Trophoblast cell (in vitro differentiated cells and primary cell): ENCODE measurements around the gene TNFRSF25.

Experiments used
- DNase-seq, 2 donors: peaks; one replicate each; pipeline ENCODE4 v3.0.0-alpha.2; 2016
- H2AFZ ChIP-seq: 2 replicates; pipeline ENCODE4 v1.6.1; 2013; ENCODE audit warnings: low read length, moderate library complexity, mild to moderate bottlenecking; ENCODE audit not compliant: insufficient read depth, poor library complexity
- H2AK5ac ChIP-seq: 2 replicates; pipeline ENCODE4 v1.6.1; 2013; ENCODE audit warnings: mild to moderate bottlenecking, low read length
- H2BK120ac ChIP-seq: 2 replicates; pipeline ENCODE4 v1.6.1; 2013; ENCODE audit warnings: low read length, mild to moderate bottlenecking, moderate library complexity; ENCODE audit not compliant: insufficient read depth, poor library complexity
- H2BK12ac ChIP-seq: 2 replicates; pipeline ENCODE4 v1.6.1; 2013; ENCODE audit warnings: mild to moderate bottlenecking, low read length, moderate library complexity
- H2BK5ac ChIP-seq: 2 replicates; pipeline ENCODE4 v1.6.1; 2013; ENCODE audit warnings: low read length, low read depth, moderate library complexity, mild to moderate bottlenecking; ENCODE audit not compliant: poor library complexity
- H3K14ac ChIP-seq: 2 replicates; pipeline ENCODE4 v1.6.1; 2013; ENCODE audit warnings: mild to moderate bottlenecking, low read length
- H3K18ac ChIP-seq: 2 replicates; pipeline ENCODE4 v1.6.1; 2013; ENCODE audit warnings: mild to moderate bottlenecking, low read length
- H3K23ac ChIP-seq: 2 replicates; pipeline ENCODE4 v1.6.1; 2013; ENCODE audit warnings: low read length
- H3K27ac ChIP-seq: 2 replicates; pipeline ENCODE4 v1.5.1; 2013; ENCODE audit warnings: low read depth, mild to moderate bottlenecking, inconsistent platforms, low read length, moderate library complexity
- H3K27me3 ChIP-seq: 2 replicates; pipeline ENCODE4 v1.6.1; 2013; ENCODE audit warnings: inconsistent platforms, mild to moderate bottlenecking, low read length, moderate library complexity; ENCODE audit not compliant: insufficient read depth
- H3K36me3 ChIP-seq, 2 experiments: 1 replicate in 1 of 2; 2 replicates in 1 of 2; pipeline ENCODE4 v1.6.1; 2013; ENCODE audit warnings: low read length in 2 of 2, mild to moderate bottlenecking in 2 of 2, moderate library complexity in 1 of 2; ENCODE audit not compliant: insufficient read depth in 2 of 2, control insufficient read depth in 1 of 2
- H3K4ac ChIP-seq: 2 replicates; pipeline ENCODE4 v1.6.1; 2013; ENCODE audit warnings: low read depth, mild to moderate bottlenecking, low read length, moderate library complexity
- H3K4me1 ChIP-seq, 2 experiments: 1 replicate in 1 of 2; 2 replicates in 1 of 2; pipeline ENCODE4 v1.6.1; 2013; ENCODE audit warnings: low read length in 2 of 2, mild to moderate bottlenecking in 2 of 2, moderate library complexity in 1 of 2; ENCODE audit not compliant: insufficient read depth in 2 of 2, control insufficient read depth in 1 of 2
- H3K4me2 ChIP-seq: 2 replicates; pipeline ENCODE4 v1.6.1; 2013; ENCODE audit warnings: inconsistent platforms, mild to moderate bottlenecking, low read length, moderate library complexity
- H3K4me3 ChIP-seq: 2 replicates; pipeline ENCODE4 v1.5.1; 2013; ENCODE audit warnings: mild to moderate bottlenecking, low read depth, low read length, inconsistent platforms
- H3K79me1 ChIP-seq: one replicate; pipeline ENCODE4 v1.6.1; 2013; ENCODE audit warnings: low read length
- H3K79me2 ChIP-seq: 2 replicates; pipeline ENCODE4 v1.6.1; 2013; ENCODE audit warnings: low read length, mild to moderate bottlenecking; ENCODE audit not compliant: control insufficient read depth, insufficient read depth, poor library complexity
- H3K9ac ChIP-seq: 2 replicates; pipeline ENCODE4 v1.6.1; 2013; ENCODE audit warnings: mild to moderate bottlenecking, low read length
- H3K9me3 ChIP-seq: 2 replicates; pipeline ENCODE4 v1.6.1; 2013; ENCODE audit warnings: low read depth, mild to moderate bottlenecking, control low read depth, inconsistent platforms, low read length; ENCODE audit not compliant: insufficient read depth
- H4K12ac ChIP-seq: 2 replicates; pipeline ENCODE4 v1.6.1; 2013; ENCODE audit warnings: low read depth, mild to moderate bottlenecking, low read length, moderate library complexity
- H4K8ac ChIP-seq: 2 replicates; pipeline ENCODE4 v1.6.1; 2013; ENCODE audit warnings: low read depth, mild to moderate bottlenecking, low read length, moderate library complexity
- H4K91ac ChIP-seq: one replicate; pipeline ENCODE4 v1.6.1; 2013; ENCODE audit warnings: low read depth, mild to moderate bottlenecking, low read length, moderate library complexity
- WGBS: extraction: QIAGEN DNeasy Blood & Tissue Kit; methylation state at CpG from one replicate; pipeline ENCODE4 v1.1.7; 2013; ENCODE audit warnings: missing lambda C conversion rate; ENCODE audit not compliant: insufficient read length, insufficient coverage; ENCODE audit errors: extremely low coverage; 5-methylcytosine and 5-hydroxymethylcytosine counted together

Gene TNFRSF25

GRCh38 chr1:6416906-6417305 lies 49.1 kb downstream of the TNFRSF25 start:
- Histone ChIP-seq H2BK5ac (no peak overlapping the region), H3K18ac (no peak overlapping the region), H4K91ac (peak overlapping the region; percentile 22), H2BK12ac (no peak overlapping the region), H2AFZ (no peak overlapping the region), H3K4me2 (no peak overlapping the region), H3K27me3 (peaks cover 41% of the 10 kb centered on the region), H4K8ac (no peak overlapping the region), H3K9me3 (peaks cover 6% of the 10 kb centered on the region), H3K4me3 (no peak overlapping the region), H3K27ac (no peak overlapping the region), H3K36me3 (no peaks in the 10 kb centered on the region), H2AK5ac (no peak overlapping the region), H3K14ac (no peak overlapping the region), H3K23ac (no peak overlapping the region), H2BK120ac (no peak overlapping the region), H3K79me1 (peaks cover 8% of the 10 kb centered on the region), H4K12ac (no peak overlapping the region), H3K4me1 (peaks cover 8 to 27% of the 10 kb centered on the region in 2 experiments), H3K4ac (no peak overlapping the region), H3K79me2 (no peaks in the 10 kb centered on the region), H3K9ac (no peak overlapping the region)
- no CpG with 5 or more reads among the region's 5 CpGs for WGBS
- DNase-seq, result no peak

GRCh38 chr1:6416295-6416656 lies 49.7 kb downstream of the TNFRSF25 start:
- Histone ChIP-seq H3K36me3 (no peaks in the 10 kb centered on the region), H3K4me2 (no peak overlapping the region), H3K79me1 (peaks cover 8% of the 10 kb centered on the region), H2AK5ac (no peak overlapping the region), H3K9ac (no peak overlapping the region), H3K14ac (no peak overlapping the region), H2BK12ac (no peak overlapping the region), H3K4ac (no peak overlapping the region), H4K91ac (peak overlapping the region; percentile 25), H3K18ac (no peak overlapping the region), H3K27ac (no peak overlapping the region), H4K8ac (no peak overlapping the region), H4K12ac (no peak overlapping the region), H3K23ac (no peak overlapping the region), H3K27me3 (peaks cover 36% of the 10 kb centered on the region), H3K4me1 (peaks cover 8 to 27% of the 10 kb centered on the region in 2 experiments), H3K79me2 (no peaks in the 10 kb centered on the region), H3K4me3 (no peak overlapping the region), H2AFZ (no peak overlapping the region), H2BK120ac (no peak overlapping the region), H2BK5ac (peak overlapping the region; percentile 4), H3K9me3 (peaks cover 6% of the 10 kb centered on the region)
- no CpG with 5 or more reads among the region's 8 CpGs for WGBS
- DNase-seq, result peak; percentile 71 to 79

GRCh38 chr1:6414881-6415626 lies 50.9 kb downstream of the TNFRSF25 start:
- no CpG with 5 or more reads among the region's 17 CpGs for WGBS
- H4K91ac ChIP-seq, result peak overlapping the region; percentile 63
- H3K9ac ChIP-seq, result no peak overlapping the region

DNA sequence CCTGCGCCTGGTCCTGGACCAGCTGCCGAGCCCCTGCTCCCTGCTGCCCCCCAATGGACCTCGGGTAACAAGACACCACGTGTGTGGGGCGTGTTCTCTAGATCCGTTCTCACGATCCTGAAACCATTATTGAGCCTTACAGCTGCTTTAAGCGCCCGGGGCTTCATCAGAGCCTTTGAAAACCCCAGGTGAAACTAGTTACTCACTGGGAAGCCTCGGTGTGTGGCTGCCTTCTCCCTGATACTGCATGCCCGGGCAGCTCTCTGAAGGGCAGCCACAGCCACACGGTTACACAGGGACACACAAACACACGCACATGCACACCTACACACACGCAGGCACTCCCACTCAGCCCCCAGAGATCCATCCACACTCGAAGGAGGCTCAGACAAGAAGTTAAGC lies 51.5 kb downstream of the TNFRSF25 start:
- H3K14ac ChIP-seq, result peak overlapping the region; percentile 54
- peaks cover 8% of the 10 kb centered on the region for H3K79me1 ChIP-seq
- H2AFZ ChIP-seq, result peak overlapping the region; percentile 62
- H4K91ac ChIP-seq, result peak overlapping the region; percentile 63
- no peak overlapping the region for H4K12ac ChIP-seq
- H3K9me3 ChIP-seq, result peaks cover 6% of the 10 kb centered on the region
- H3K27me3 ChIP-seq, result peaks cover 17% of the 10 kb centered on the region
- no peak overlapping the region for H3K23ac ChIP-seq
- no peaks in the 10 kb centered on the region for H3K36me3 ChIP-seq
- no peak overlapping the region for H2AK5ac ChIP-seq
- H3K4ac ChIP-seq, result no peak overlapping the region
- no CpG with 5 or more reads among the region's 15 CpGs for WGBS
- H3K4me2 ChIP-seq, result peak overlapping the region; percentile 22
- H3K4me3 ChIP-seq, result no peak overlapping the region
- H3K18ac ChIP-seq, result peak overlapping the region; percentile 38
- H3K4me1 ChIP-seq, result peaks cover 7 to 21% of the 10 kb centered on the region in 2 experiments
- peak overlapping the region; percentile 25 for H4K8ac ChIP-seq
- peak overlapping the region; percentile 28 for H2BK120ac ChIP-seq
- H3K79me2 ChIP-seq, result no peaks in the 10 kb centered on the region
- no peak overlapping the region for H3K9ac ChIP-seq
- H3K27ac ChIP-seq, result peak overlapping the region; percentile 63
- H2BK12ac ChIP-seq, result no peak overlapping the region
- peak overlapping the region; percentile 15 for H2BK5ac ChIP-seq
- peak; percentile 92 to 94 for DNase-seq

More at GRCh38 chr1:6414881-6415626, 50.9 kb downstream of the TNFRSF25 start:
- Histone ChIP-seq H4K12ac (no peak overlapping the region), H3K14ac (peak overlapping the region; percentile 31), H4K8ac (peak overlapping the region; percentile 25), H2AK5ac (no peak overlapping the region), H3K79me2 (no peaks in the 10 kb centered on the region), H2BK120ac (peak overlapping the region; percentile 28), H3K23ac (no peak overlapping the region), H3K36me3 (no peaks in the 10 kb centered on the region), H3K18ac (no peak overlapping the region), H3K4me3 (no peak overlapping the region), H3K9me3 (peaks cover 6% of the 10 kb centered on the region), H3K4me1 (peaks cover 8 to 25% of the 10 kb centered on the region in 2 experiments), H3K4ac (no peak overlapping the region), H3K4me2 (peak overlapping the region; percentile 22), H2BK5ac (peak overlapping the region; percentile 47), H3K27me3 (peaks cover 23% of the 10 kb centered on the region), H2AFZ (no peak overlapping the region), H2BK12ac (peak overlapping the region; percentile 15), H3K27ac (peak overlapping the region; percentile 63), H3K79me1 (peaks cover 8% of the 10 kb centered on the region)
- DNase-seq, result peak; percentile 95 to 98
